Measurements from ENCODE around the gene PNPLA7. TPM values are rescaled to one million over a fixed set of nuclear protein-coding genes. Genes with fewer than 3 reads are reported as not detected.

Gene PNPLA7
- total RNA-seq, 1 experiment from 2014 or later = 1.3 TPM

DNA sequence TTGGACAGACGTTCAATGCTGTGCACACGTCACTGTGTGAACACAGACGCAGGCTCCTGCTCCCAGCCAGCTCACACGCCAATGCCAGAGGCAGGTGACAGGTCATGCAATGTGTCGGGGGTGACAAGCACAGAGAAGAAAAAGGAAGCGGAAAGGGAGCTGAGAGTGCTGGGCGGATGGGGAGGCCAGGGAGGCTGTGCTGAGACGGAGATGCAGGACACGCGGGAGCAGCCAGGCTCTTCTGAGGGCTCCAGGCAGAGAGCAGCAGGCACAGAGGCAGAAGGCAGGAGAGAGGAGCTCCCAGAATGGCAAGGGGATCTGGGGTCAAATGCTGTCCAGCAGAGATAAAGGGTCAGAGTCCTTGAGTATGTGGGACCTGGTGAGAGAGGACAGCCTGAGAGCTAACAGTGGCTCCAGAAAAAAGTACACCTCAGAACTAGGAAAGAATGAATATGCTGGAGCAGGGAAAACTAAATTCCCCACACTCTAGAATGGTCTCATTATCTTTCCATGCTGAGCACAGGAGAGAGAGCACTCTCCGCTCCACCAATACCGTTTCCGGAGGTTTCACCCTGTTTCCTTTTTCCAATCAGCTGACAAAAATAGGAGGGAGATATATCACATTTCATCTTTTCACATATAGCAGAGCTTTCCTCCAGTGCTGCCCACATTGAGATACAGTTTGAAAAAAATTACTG lies 58.3 kb downstream of the PNPLA7 start (continued):
- TF ChIP-seq GRHL2 (CRISPR knock-in tag; IDR thresholded peaks at IDR 0.05; ENCODE audit: insufficient replicate concordance, severe bottlenecking) (no peak), ZNF423 (CRISPR knock-in tag; IDR thresholded peaks at IDR 0.05) (no peak), ZNF512 (CRISPR knock-in tag; IDR thresholded peaks at IDR 0.05; ENCODE audit: borderline replicate concordance) (no peak), EMX1 (CRISPR knock-in tag; IDR thresholded peaks at IDR 0.05) (no peak), ESRRA (CRISPR knock-in tag; IDR thresholded peaks at IDR 0.05; ENCODE audit: borderline replicate concordance) (no peak), CREM (CRISPR knock-in tag; IDR thresholded peaks at IDR 0.05) (no peak), SMAD4 (CRISPR knock-in tag; IDR thresholded peaks at IDR 0.05) (no peak), FOXP1 (CRISPR knock-in tag; IDR thresholded peaks at IDR 0.05; ENCODE audit: borderline replicate concordance) (no peak)
- TF ChIP-seq, protein P1, sequence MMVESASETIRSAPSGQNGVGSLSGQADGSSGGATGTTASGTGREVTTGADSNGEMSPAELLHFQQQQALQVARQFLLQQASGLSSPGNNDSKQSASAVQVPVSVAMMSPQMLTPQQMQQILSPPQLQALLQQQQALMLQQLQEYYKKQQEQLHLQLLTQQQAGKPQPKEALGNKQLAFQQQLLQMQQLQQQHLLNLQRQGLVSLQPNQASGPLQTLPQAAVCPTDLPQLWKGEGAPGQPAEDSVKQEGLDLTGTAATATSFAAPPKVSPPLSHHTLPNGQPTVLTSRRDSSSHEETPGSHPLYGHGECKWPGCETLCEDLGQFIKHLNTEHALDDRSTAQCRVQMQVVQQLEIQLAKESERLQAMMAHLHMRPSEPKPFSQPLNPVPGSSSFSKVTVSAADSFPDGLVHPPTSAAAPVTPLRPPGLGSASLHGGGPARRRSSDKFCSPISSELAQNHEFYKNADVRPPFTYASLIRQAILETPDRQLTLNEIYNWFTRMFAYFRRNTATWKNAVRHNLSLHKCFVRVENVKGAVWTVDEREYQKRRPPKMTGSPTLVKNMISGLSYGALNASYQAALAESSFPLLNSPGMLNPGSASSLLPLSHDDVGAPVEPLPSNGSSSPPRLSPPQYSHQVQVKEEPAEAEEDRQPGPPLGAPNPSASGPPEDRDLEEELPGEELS (CRISPR knock-in tag; IDR thresholded peaks at IDR 0.05) = no peak

- H3K9me3 Mint-ChIP-seq = peaks cover 3% of the 10 kb centered on the region; the same call in 1 of the 2 replicates
- no peak overlapping the region for H3K27ac Mint-ChIP-seq
- TF ChIP-seq MAX (CRISPR knock-in tag; IDR thresholded peaks at IDR 0.05) (no peak), ZNF532 (CRISPR knock-in tag; IDR thresholded peaks at IDR 0.05; ENCODE audit: borderline replicate concordance) (no peak), NR1H2 (CRISPR knock-in tag; IDR thresholded peaks at IDR 0.05) (no peak)
- TF ChIP-seq, protein P2, sequence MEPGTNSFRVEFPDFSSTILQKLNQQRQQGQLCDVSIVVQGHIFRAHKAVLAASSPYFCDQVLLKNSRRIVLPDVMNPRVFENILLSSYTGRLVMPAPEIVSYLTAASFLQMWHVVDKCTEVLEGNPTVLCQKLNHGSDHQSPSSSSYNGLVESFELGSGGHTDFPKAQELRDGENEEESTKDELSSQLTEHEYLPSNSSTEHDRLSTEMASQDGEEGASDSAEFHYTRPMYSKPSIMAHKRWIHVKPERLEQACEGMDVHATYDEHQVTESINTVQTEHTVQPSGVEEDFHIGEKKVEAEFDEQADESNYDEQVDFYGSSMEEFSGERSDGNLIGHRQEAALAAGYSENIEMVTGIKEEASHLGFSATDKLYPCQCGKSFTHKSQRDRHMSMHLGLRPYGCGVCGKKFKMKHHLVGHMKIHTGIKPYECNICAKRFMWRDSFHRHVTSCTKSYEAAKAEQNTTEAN (CRISPR knock-in tag; IDR thresholded peaks at IDR 0.05) = no peak
- TF ChIP-seq, protein P3, sequence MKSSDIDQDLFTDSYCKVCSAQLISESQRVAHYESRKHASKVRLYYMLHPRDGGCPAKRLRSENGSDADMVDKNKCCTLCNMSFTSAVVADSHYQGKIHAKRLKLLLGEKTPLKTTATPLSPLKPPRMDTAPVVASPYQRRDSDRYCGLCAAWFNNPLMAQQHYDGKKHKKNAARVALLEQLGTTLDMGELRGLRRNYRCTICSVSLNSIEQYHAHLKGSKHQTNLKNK (CRISPR knock-in tag; IDR thresholded peaks at IDR 0.05) = no peak
- H3K4me1 Mint-ChIP-seq = no peaks in the 10 kb centered on the region
- ATAC-seq (no peak), DNase-seq (ENCODE audit: low spot score) (no peak)
- H3K27me3 Mint-ChIP-seq (ENCODE audit: low read depth) = no peaks in the 10 kb centered on the region
- no peak overlapping the region for H3K4me3 Mint-ChIP-seq
- ChIA-PET POLR2A (no interaction called here), CTCF (interaction anchor here (1.5 kb wide), 1 partner anchor 44 kb away, joined by 3 read pairs; no protein-coding TSS in a partner anchor)
- no peaks in the 10 kb centered on the region for H3K36me3 Mint-ChIP-seq
Observed at GRCh38 chr9:137490532-137491186, 59.5 kb downstream of the PNPLA7 start.
